ENCODE results near the gene SLC35F4.

GRCh38 chr14:57582746-57583145 lies 283.1 kb downstream of the SLC35F4 start:
- no peak for TF ChIP-seq CTCF (IDR thresholded peaks at IDR 0.05)
- no peak for TF ChIP-seq POLR2A (IDR thresholded peaks at IDR 0.05)

All from thyroid gland (tissue), 4 donors.